SK-N-SH (cell line): ENCODE results near the gene ASTL. TPM values are rescaled to one million over a fixed set of nuclear protein-coding genes. Genes with fewer than 3 reads are reported as not detected.

Experiments used
- CTCF ChIA-PET: fragments of 300-600, 350-600 bp; formaldehyde crosslinking; extraction: SDS; loops from one replicate; lab custom pipeline; 2021; lab: Yijun Ruan, JAX
- POLR2A ChIA-PET: fragments of 350-600 bp; sonication (Branson Sonifier 250); formaldehyde crosslinking; extraction: SDS; loops from one replicate; lab custom pipeline; 2020; ENCODE audit warnings: antibody characterized with exemption, inconsistent platforms; lab: Yijun Ruan, JAX
- DNase-seq: peaks from one replicate; pipeline ENCODE4 v3.0.0; 2012
- H2AFZ ChIP-seq: fragments of 200-600 bp; sonication (generic); 2 replicates; pipeline ENCODE4 v1.8.1; 2016; ENCODE audit warnings: antibody characterized with exemption, mild to moderate bottlenecking, low read depth
- H3F3A ChIP-seq: fragments of 200-600 bp; sonication (generic); replicated peaks from 2 replicates; pipeline ENCODE3; 2016; ENCODE audit warnings: antibody characterized with exemption, mild to moderate bottlenecking; ENCODE audit not compliant: insufficient read depth
- H3K27ac ChIP-seq, 2 experiments: fragments of 200-500 bp in 1 of 2; fragments of 200-600 bp in 1 of 2; sonication (Bioruptor generic) in 1 of 2; sonication (generic), shearing (Covaris generic) in 1 of 2; 2 replicates each; pipeline versions ENCODE4 v1.5.1 to v1.6.1; 2014 to 2016; ENCODE audit warnings: low read depth in 2 of 2, inconsistent platforms in 1 of 2, low read length in 1 of 2, mild to moderate bottlenecking in 1 of 2, mixed read lengths in 1 of 2
- H3K27me3 ChIP-seq: fragments of 200-600 bp; sonication (generic), shearing (Covaris generic); 2 replicates; pipeline ENCODE4 v1.6.1; 2016; ENCODE audit warnings: mixed run types; ENCODE audit not compliant: insufficient read depth
- H3K36me3 ChIP-seq, 2 experiments: fragments of 200-500 bp in 1 of 2; fragments of 200-600 bp in 1 of 2; sonication (Bioruptor generic) in 1 of 2; sonication (generic) in 1 of 2; replicated peaks in 1 of 2; 2 replicates each; pipeline versions ENCODE3 to v1.5.1; 2014 to 2016; ENCODE audit warnings: low read length in 1 of 2, mild to moderate bottlenecking in 1 of 2; ENCODE audit not compliant: insufficient read depth in 2 of 2, control insufficient read depth in 1 of 2
- H3K4me1 ChIP-seq, 2 experiments: fragments of 200-500 bp in 1 of 2; fragments of 200-600 bp in 1 of 2; sonication (Bioruptor generic) in 1 of 2; sonication (generic), shearing (Covaris generic) in 1 of 2; 2 replicates each; pipeline versions ENCODE4 v1.5.1 to v1.6.1; 2014 to 2016; ENCODE audit warnings: low read depth in 1 of 2, low read length in 1 of 2, mixed run types in 1 of 2; ENCODE audit not compliant: insufficient read depth in 2 of 2, control insufficient read depth in 1 of 2
- H3K4me2 ChIP-seq: fragments of 200-600 bp; sonication (generic), shearing (Covaris generic); 2 replicates; pipeline ENCODE4 v1.6.1; 2017; ENCODE audit warnings: mixed run types
- H3K4me3 ChIP-seq, 2 experiments: fragments of 200-500 bp in 1 of 2; fragments of 200-600 bp in 1 of 2; sonication (Bioruptor generic) in 1 of 2; sonication (generic), shearing (Covaris generic) in 1 of 2; 2 replicates each; pipeline versions ENCODE4 v1.5.1 to v1.8.1; 2014 to 2016; ENCODE audit warnings: low read depth in 2 of 2, inconsistent platforms in 1 of 2, low read length in 1 of 2, mild to moderate bottlenecking in 1 of 2, mixed read lengths in 1 of 2, moderate library complexity in 1 of 2
- H3K79me2 ChIP-seq: fragments of 200-600 bp; sonication (generic); 2 replicates; pipeline ENCODE4 v1.8.1; 2017; ENCODE audit warnings: mild to moderate bottlenecking; ENCODE audit not compliant: insufficient read depth
- H3K9ac ChIP-seq: fragments of 200-600 bp; sonication (generic); 2 replicates; pipeline ENCODE4 v1.6.1; 2017; ENCODE audit warnings: mixed run types
- H3K9me2 ChIP-seq: fragments of 200-600 bp; sonication (generic); 2 replicates; pipeline ENCODE4 v1.6.1; 2017; ENCODE audit warnings: mixed run types
- H3K9me3 ChIP-seq: fragments of 200-600 bp; sonication (generic); 2 replicates; pipeline ENCODE4 v1.6.1; 2017; ENCODE audit warnings: mixed run types, mild to moderate bottlenecking, moderate library complexity
- H4K20me1 ChIP-seq: fragments of 200-600 bp; sonication (generic); 2 replicates; pipeline ENCODE4 v1.6.1; 2017; ENCODE audit warnings: mild to moderate bottlenecking, mixed run types; ENCODE audit not compliant: insufficient read depth
- EP300 ChIP-seq, 2 experiments: IDR thresholded peaks; 2 replicates each; pipeline versions ENCODE4 v1.4.0 to v1.6.1; 2012; ENCODE audit warnings: borderline replicate concordance in 1 of 2, low read depth in 1 of 2, low read length in 1 of 2
- EZH2phosphoT487 ChIP-seq: fragments of 200-600 bp; sonication (generic); IDR thresholded peaks from 2 replicates; pipeline ENCODE4 v1.6.1; 2017; ENCODE audit warnings: low read depth, mixed run types, mild to moderate bottlenecking, antibody characterized with exemption, moderate library complexity, borderline replicate concordance
- FOSL2 ChIP-seq: IDR thresholded peaks from 2 replicates; pipeline ENCODE4 v1.4.0; 2012; ENCODE audit warnings: low read depth, mild to moderate bottlenecking, moderate library complexity, borderline replicate concordance
- GATA2 ChIP-seq: sonication (generic); formaldehyde crosslinking; IDR thresholded peaks from 2 replicates; pipeline ENCODE4 v1.5.0; 2020; ENCODE audit warnings: mild to moderate bottlenecking, missing genetic modification reagents
- MEF2A ChIP-seq: IDR thresholded peaks from 2 replicates; pipeline ENCODE4 v1.4.0; 2012; ENCODE audit warnings: low read depth, borderline replicate concordance
- NRF1 ChIP-seq: IDR thresholded peaks from 2 replicates; pipeline ENCODE4 v1.6.1; 2012; ENCODE audit warnings: low read depth, mild to moderate bottlenecking, low read length
- RFX5 ChIP-seq: IDR thresholded peaks from 2 replicates; pipeline ENCODE4 v1.6.1; 2012; ENCODE audit warnings: mild to moderate bottlenecking, improper control_type of control experiment, low read length
- WGBS: methylation state at CpG from one replicate; pipeline ENCODE4 v1.1.6; 2017; ENCODE audit warnings: low lambda C conversion rate; 5-methylcytosine and 5-hydroxymethylcytosine counted together
- polyA plus RNA-seq, 3 experiments: library from polyadenylated mRNA; depleted of rRNA; stranded (reverse); fragments of >200 nt; gene quantifications; 2 replicates each; pipeline ENCODE4 v1.2.3, GENCODE V29; 2012
- TF ChIP-seq, protein P1 (sequence below): IDR thresholded peaks from 2 replicates; pipeline ENCODE4 v1.4.0; 2012; ENCODE audit warnings: low read depth
- TF ChIP-seq, protein P2 (sequence below): IDR thresholded peaks from 2 replicates; pipeline ENCODE4 v1.4.0; 2012; ENCODE audit warnings: low read depth, borderline replicate concordance
- TF ChIP-seq, protein P3 (sequence below): fragments of 150-350 bp; IDR thresholded peaks from 2 replicates; pipeline ENCODE4 v1.6.1; 2017; ENCODE audit warnings: antibody characterized with exemption, low read length, low read depth, borderline replicate concordance

Gene ASTL
- polyA plus RNA-seq, 1 of the 3 experiments (the other 2 are of a cell fraction) = not detected

DNA sequence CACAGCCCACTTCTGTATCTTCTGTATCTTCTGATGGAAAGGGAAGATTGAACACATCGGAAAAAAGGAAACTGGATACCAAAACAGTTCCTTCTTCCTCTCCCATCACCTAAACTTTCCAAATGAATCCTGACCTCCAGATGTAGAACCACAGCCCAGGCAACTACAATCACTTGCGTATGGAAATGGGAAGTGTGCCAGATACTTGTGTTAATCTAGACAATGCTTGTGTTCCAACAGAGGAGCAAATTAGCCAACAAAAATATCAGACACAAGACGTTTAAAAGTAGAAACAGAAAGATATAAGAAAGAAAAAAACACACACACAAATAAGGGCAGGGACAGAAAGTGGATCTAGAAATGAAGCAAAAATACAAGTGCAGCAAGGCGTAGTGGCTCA lies 38.4 kb upstream of the ASTL start:
- DNase-seq = no peak
- CTCF ChIA-PET = interaction anchor here (3.7 to 5.1 kb wide), 3 partner anchors 8 to 153 kb away, joined by 37 to 101 read pairs (median 84); partner anchors contain the start of gene ADRA2B

DNA sequence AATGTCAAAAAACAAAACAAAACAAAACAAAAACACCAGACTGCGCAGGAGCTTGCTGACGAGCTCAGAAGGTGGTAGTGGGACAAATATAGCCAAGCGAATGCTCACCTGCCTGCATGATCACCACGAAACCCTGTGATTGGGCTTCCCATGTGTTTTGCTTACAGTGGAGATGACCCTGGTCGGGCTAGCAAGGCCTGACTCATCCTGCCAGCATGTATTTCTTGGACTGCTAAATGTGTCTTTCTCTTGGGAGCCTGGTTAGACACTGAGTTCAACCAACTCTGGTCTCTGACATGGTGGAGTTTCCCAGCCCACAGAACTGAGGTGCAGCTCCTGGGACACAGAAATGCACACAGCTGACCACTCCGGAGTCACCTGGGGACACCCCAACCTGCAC lies 37.6 kb upstream of the ASTL start:
- Histone ChIP-seq H3K27me3 (no peaks in the 10 kb centered on the region), H3K9me3 (no peaks in the 10 kb centered on the region), H3K36me3 (no peaks in the 10 kb centered on the region), H3K4me3 (no peak overlapping the region), H3K9ac (no peak overlapping the region), H3K27ac (no peak overlapping the region), H3K9me2 (no peaks in the 10 kb centered on the region), H3K79me2 (no peaks in the 10 kb centered on the region), H4K20me1 (no peaks in the 10 kb centered on the region), H3K4me2 (no peak overlapping the region), H2AFZ (no peak overlapping the region; the same call in 1 of the 2 replicates), H3K4me1 (peaks cover 2 to 4% of the 10 kb centered on the region in 2 experiments; a peak in 3 of 4 replicates), H3F3A (peaks cover 13% of the 10 kb centered on the region)
- 72% methylated on average over 6 of the region's 6 CpGs for WGBS
- CTCF ChIA-PET = interaction anchor here (2.1 to 5.1 kb wide), 9 partner anchors 9 to 183 kb away, joined by 6 to 102 read pairs (median 35); partner anchors contain the start of genes ADRA2B and ASTL
- no peak for TF ChIP-seq RFX5
- peak; percentile 41; the same call in 1 of the 2 replicates for TF ChIP-seq FOSL2
- TF ChIP-seq, protein P1, sequence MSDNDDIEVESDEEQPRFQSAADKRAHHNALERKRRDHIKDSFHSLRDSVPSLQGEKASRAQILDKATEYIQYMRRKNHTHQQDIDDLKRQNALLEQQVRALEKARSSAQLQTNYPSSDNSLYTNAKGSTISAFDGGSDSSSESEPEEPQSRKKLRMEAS = 0 out of 2 replicates have a peak, but pooled peaks have one; percentile 17
- POLR2A ChIA-PET = interaction anchor here (1.3 kb wide), 1 partner anchor 58 kb away, joined by 3 read pairs; no protein-coding TSS in a partner anchor
- DNase-seq = no peak

More for the DNA sequence above, 38.4 kb upstream of the ASTL start:
- TF ChIP-seq EZH2phosphoT487 (no peak), MEF2A (no peak), GATA2 (no peak), EP300 (IDR thresholded peaks at IDR 0.05; ENCODE audit: borderline replicate concordance in 1 of 2, low read depth in 1 of 2, low read length in 1 of 2) (no peak), NRF1 (no peak)
- TF ChIP-seq, protein P2, sequence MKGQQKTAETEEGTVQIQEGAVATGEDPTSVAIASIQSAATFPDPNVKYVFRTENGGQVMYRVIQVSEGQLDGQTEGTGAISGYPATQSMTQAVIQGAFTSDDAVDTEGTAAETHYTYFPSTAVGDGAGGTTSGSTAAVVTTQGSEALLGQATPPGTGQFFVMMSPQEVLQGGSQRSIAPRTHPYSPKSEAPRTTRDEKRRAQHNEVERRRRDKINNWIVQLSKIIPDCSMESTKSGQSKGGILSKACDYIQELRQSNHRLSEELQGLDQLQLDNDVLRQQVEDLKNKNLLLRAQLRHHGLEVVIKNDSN = no peak
- TF ChIP-seq, protein P3, sequence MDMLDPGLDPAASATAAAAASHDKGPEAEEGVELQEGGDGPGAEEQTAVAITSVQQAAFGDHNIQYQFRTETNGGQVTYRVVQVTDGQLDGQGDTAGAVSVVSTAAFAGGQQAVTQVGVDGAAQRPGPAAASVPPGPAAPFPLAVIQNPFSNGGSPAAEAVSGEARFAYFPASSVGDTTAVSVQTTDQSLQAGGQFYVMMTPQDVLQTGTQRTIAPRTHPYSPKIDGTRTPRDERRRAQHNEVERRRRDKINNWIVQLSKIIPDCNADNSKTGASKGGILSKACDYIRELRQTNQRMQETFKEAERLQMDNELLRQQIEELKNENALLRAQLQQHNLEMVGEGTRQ = no peak
- TF ChIP-seq, all 33 proteins: peak for 0
- Histone ChIP-seq H3K79me2 (no peaks in the 10 kb centered on the region), H3K27me3 (no peaks in the 10 kb centered on the region), H3K27ac (no peak overlapping the region), H3K9ac (no peak overlapping the region), H3K4me1 (peaks cover 2 to 4% of the 10 kb centered on the region in 2 experiments; a peak in 3 of 4 replicates), H3K9me2 (no peaks in the 10 kb centered on the region), H3K4me2 (no peak overlapping the region), H4K20me1 (no peaks in the 10 kb centered on the region), H2AFZ (no peak overlapping the region), H3K4me3 (no peak overlapping the region), H3K36me3 (no peaks in the 10 kb centered on the region), H3F3A (peaks cover 13% of the 10 kb centered on the region), H3K9me3 (no peaks in the 10 kb centered on the region)
- 63% methylated on average over 4 of the region's 4 CpGs for WGBS
- POLR2A ChIA-PET = interaction anchor here (1.3 kb wide), 1 partner anchor 59 kb away, joined by 3 read pairs; no protein-coding TSS in a partner anchor
